GM23248 (cell line): ENCODE results near the gene DRG2. TPM values are rescaled to one million over a fixed set of nuclear protein-coding genes. Genes with fewer than 3 reads are reported as not detected.
A peak's percentile ranks its signal among the peaks of the same experiment; 100 is the strongest.

Experiments
- DNase-seq: peaks from one replicate; pipeline ENCODE4 v3.0.0-alpha.2; 2015
- H2AFZ ChIP-seq: fragments of 200-600 bp; sonication (generic); 2 replicates; pipeline ENCODE4 v1.6.1; 2016; ENCODE audit warnings: antibody characterized with exemption
- H3F3A ChIP-seq: fragments of 200-600 bp; sonication (generic); 2 replicates; pipeline ENCODE4 v1.6.1; 2016; ENCODE audit warnings: mild to moderate bottlenecking, antibody characterized with exemption, mixed run types; ENCODE audit not compliant: insufficient read depth
- H3K27ac ChIP-seq: fragments of 200-600 bp; sonication (generic); 2 replicates; pipeline ENCODE4 v1.5.1; 2016; ENCODE audit warnings: mild to moderate bottlenecking
- H3K27me3 ChIP-seq: fragments of 200-600 bp; sonication (generic); replicated peaks from 2 replicates; pipeline ENCODE4 v1.6.1; 2016; ENCODE audit warnings: mild to moderate bottlenecking; ENCODE audit not compliant: insufficient read depth
- H3K36me3 ChIP-seq: fragments of 200-600 bp; sonication (generic); 2 replicates; pipeline ENCODE4 v1.6.1; 2016; ENCODE audit warnings: low read depth, mild to moderate bottlenecking
- H3K4me1 ChIP-seq: fragments of 200-600 bp; sonication (generic); 2 replicates; pipeline ENCODE4 v1.6.1; 2016; ENCODE audit warnings: mild to moderate bottlenecking; ENCODE audit not compliant: insufficient read depth
- H3K4me2 ChIP-seq: fragments of 200-600 bp; sonication (generic); one replicate; pipeline ENCODE4 v1.6.1; 2016; ENCODE audit warnings: mild to moderate bottlenecking; ENCODE audit not compliant: unreplicated experiment
- H3K4me3 ChIP-seq: fragments of 200-600 bp; sonication (generic); 2 replicates; pipeline ENCODE4 v1.5.1; 2016; ENCODE audit warnings: mild to moderate bottlenecking
- H3K79me2 ChIP-seq: fragments of 200-600 bp; sonication (generic); 2 replicates; pipeline ENCODE4 v1.6.1; 2016; ENCODE audit warnings: mild to moderate bottlenecking; ENCODE audit not compliant: insufficient read depth
- H3K9ac ChIP-seq: fragments of 200-600 bp; sonication (generic); 2 replicates; pipeline ENCODE4 v1.6.1; 2016; ENCODE audit warnings: mild to moderate bottlenecking
- H3K9me2 ChIP-seq: fragments of 200-600 bp; sonication (generic); 2 replicates; pipeline ENCODE4 v1.6.1; 2016; ENCODE audit warnings: mixed run types, mild to moderate bottlenecking, moderate library complexity; ENCODE audit not compliant: insufficient read depth
- H3K9me3 ChIP-seq: fragments of 200-600 bp; sonication (generic); one replicate; pipeline ENCODE4 v1.6.1; 2017; ENCODE audit warnings: low read depth
- H4K20me1 ChIP-seq: fragments of 200-600 bp; sonication (generic); 2 replicates; pipeline ENCODE4 v1.6.0; 2016; ENCODE audit not compliant: insufficient read depth
- EZH2 ChIP-seq: fragments of 200-600 bp; sonication (generic); IDR thresholded peaks from 2 replicates; pipeline ENCODE4 v1.6.1; 2018; ENCODE audit warnings: antibody characterized with exemption, mild to moderate bottlenecking; ENCODE audit not compliant: insufficient read depth, poor library complexity, severe bottlenecking
- EZH2phosphoT487 ChIP-seq: fragments of 200-600 bp; sonication (generic); IDR thresholded peaks from 2 replicates; pipeline ENCODE4 v1.6.1; 2018; ENCODE audit warnings: antibody characterized with exemption, moderate library complexity, mild to moderate bottlenecking, low read depth; ENCODE audit not compliant: insufficient read depth
- WGBS, 2 experiments: methylation state at CpG; one replicate each; pipeline ENCODE4 v1.1.6; 2015 to 2017; ENCODE audit warnings: low lambda C conversion rate in 2 of 2, low coverage in 1 of 2; ENCODE audit errors: missing lambda C conversion rate in 2 of 2; 5-methylcytosine and 5-hydroxymethylcytosine counted together
- in situ Hi-C: fragments of 300-500 bp; cut with MboI; formaldehyde crosslinking; loops from 2 replicates; pipeline ENCODE4 v1.15.0; 2020
- polyA plus RNA-seq: library from polyadenylated mRNA; unstranded; fragments of >200 nt; fragmentation: Nextera tagmentation; extraction: Ambion mirVana; gene quantifications from 2 replicates; pipeline ENCODE4 v1.2.1, GENCODE V29; 2016
- total RNA-seq: library from RNA; depleted of rRNA; stranded (reverse); fragments of >200 nt; shearing (Covaris generic); gene quantifications from 2 replicates; pipeline ENCODE4 v1.2.3, GENCODE V29; 2014

The DRG2 gene
- total and polyA plus RNA-seq, 2 experiments from 2014 or later, result 34.6 to 51.0 TPM

DNA sequence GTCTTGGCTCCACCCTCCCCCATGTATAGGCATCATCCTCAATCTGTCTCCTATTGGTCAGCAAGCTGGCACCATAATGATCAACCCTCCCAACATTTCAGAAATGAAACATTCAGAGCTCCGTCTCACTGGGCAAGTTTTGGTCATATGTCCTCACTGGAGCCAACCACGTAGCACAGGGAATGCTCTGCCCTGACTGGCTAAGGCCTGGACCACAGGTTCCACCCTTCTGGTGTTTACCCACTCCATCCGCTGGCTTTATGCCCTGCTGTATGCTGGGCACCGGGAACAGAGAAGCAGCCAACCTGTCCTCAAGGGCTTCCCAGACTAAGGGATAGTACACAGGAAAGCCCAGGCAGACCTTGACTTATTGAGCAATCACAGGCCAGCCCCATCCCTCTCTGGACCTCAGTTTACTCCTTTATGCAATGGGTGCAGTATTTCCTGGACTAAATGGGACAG is 41.3 kb downstream of the DRG2 start:
- no peak overlapping the region for H3K9ac ChIP-seq
- peak; percentile 51 for DNase-seq
- no peak overlapping the region for H3K27ac ChIP-seq
- H4K20me1 ChIP-seq, result no peaks in the 10 kb centered on the region
- TF ChIP-seq EZH2 (no peak), EZH2phosphoT487 (no peak)
- H3F3A ChIP-seq, result no peaks in the 10 kb centered on the region
- no peaks in the 10 kb centered on the region for H3K9me2 ChIP-seq
- H2AFZ ChIP-seq, result no peak overlapping the region
- H3K9me3 ChIP-seq, result no peaks in the 10 kb centered on the region
- in situ Hi-C loops, result no loop called here
- no peaks in the 10 kb centered on the region for H3K4me1 ChIP-seq
- no peaks in the 10 kb centered on the region for H3K79me2 ChIP-seq
- H3K36me3 ChIP-seq, result no peaks in the 10 kb centered on the region
- no peaks in the 10 kb centered on the region for H3K27me3 ChIP-seq
- 57 to 62% methylated on average over 4 of the region's 4 CpGs for WGBS, 2 experiments
- H3K4me3 ChIP-seq, result no peak overlapping the region
- H3K4me2 ChIP-seq, result no peak overlapping the region

DNA sequence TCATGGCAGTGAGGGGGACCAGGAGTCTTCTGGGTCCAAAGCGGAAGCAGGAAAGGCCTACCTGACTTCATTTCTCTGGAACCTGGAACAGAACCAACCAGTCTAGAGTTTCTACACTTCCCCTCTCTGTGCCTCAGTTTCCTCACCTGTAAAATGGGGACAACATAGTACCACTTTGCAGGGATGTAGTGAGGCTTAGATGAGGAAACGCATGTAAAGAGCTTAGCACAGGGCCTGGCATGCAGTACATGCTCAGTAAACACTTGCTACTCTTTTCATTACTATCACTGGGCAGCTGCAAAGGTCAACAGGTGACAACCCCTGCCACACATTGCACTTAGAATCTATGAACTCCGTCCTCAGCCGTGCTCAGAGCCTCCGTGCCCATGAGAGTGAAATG is 45.0 kb downstream of the DRG2 start:
- no peaks in the 10 kb centered on the region for H3K79me2 ChIP-seq
- in situ Hi-C loops, result no loop called here
- H3K4me1 ChIP-seq, result no peaks in the 10 kb centered on the region
- no peaks in the 10 kb centered on the region for H3K27me3 ChIP-seq
- no peaks in the 10 kb centered on the region for H4K20me1 ChIP-seq
- no peak overlapping the region for H3K4me2 ChIP-seq
- no peak overlapping the region for H3K27ac ChIP-seq
- no peaks in the 10 kb centered on the region for H3F3A ChIP-seq
- no peak overlapping the region for H3K4me3 ChIP-seq
- H3K9me2 ChIP-seq, result no peaks in the 10 kb centered on the region
- no peak overlapping the region for H2AFZ ChIP-seq
- no peak for TF ChIP-seq EZH2phosphoT487
- no peak for TF ChIP-seq EZH2
- H3K9me3 ChIP-seq, result no peaks in the 10 kb centered on the region
- WGBS, 2 experiments, result 72 to 90% methylated on average over 5 of the region's 5 CpGs
- no peaks in the 10 kb centered on the region for H3K36me3 ChIP-seq
- no peak for DNase-seq
- H3K9ac ChIP-seq, result no peak overlapping the region

DNA sequence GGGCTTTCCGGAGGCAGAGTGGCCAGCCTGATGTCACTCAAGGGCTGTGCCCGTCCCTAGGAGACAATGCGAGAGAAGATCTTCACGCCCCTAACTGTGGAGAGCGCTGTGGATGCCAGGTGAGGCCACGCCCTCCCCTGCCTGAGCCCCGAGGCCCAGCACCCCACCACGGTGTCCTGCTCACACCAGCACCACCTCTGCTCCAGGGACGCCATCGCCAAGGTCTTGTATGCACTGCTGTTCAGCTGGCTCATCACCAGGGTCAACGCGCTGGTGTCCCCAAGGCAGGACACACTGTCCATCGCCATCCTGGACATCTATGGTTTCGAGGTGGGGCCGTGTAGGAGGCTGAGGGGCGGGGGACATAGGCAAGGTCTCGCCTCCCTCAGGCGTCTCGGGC is 48.6 kb downstream of the DRG2 start:
- Histone ChIP-seq H2AFZ (no peak overlapping the region), H3K9me2 (no peaks in the 10 kb centered on the region), H3K27me3 (no peaks in the 10 kb centered on the region), H3K9me3 (no peaks in the 10 kb centered on the region), H3K36me3 (no peaks in the 10 kb centered on the region), H3K9ac (no peak overlapping the region), H3K4me2 (no peak overlapping the region), H3K27ac (no peak overlapping the region), H3K79me2 (no peaks in the 10 kb centered on the region), H3K4me3 (no peak overlapping the region), H4K20me1 (no peaks in the 10 kb centered on the region), H3F3A (no peaks in the 10 kb centered on the region), H3K4me1 (no peaks in the 10 kb centered on the region)
- WGBS, 2 experiments, result 62 to 69% methylated on average over 18 to 19 of the region's 19 CpGs
- TF ChIP-seq EZH2phosphoT487 (no peak), EZH2 (no peak)
- DNase-seq, result no peak
- in situ Hi-C loops, result no loop called here

DNA sequence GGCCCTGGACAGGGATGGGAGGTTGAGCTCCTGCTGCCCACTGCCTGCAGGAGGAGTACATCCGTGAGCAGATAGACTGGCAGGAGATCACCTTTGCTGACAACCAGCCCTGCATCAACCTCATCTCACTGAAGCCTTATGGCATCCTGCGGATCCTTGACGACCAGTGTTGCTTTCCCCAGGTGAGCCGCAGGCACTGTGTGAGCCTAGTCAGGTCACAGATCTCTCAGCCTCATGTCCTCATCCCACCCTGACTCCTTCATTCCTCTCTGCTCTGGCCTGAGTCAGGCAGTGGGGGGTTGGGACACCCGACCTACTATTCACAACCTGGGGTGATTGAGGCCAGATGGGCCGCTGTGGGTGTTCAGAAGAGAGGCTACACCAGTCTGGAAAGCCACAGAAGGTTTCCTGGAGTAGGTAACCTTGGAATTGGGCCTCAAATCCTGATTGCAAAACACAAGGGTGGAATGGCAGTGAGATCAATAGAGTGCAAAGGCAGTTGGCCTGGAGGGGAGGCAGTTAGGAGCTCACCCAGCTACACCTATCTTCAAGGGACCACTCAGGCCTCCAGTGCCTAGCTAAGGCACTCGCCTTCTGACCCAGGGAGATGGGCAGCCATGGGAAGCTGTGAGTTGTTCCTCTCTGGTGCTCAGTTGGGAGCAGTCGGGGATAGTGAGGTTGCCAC is 50.5 kb downstream of the DRG2 start:
- Histone ChIP-seq H3K9ac (no peak overlapping the region), H3K79me2 (no peaks in the 10 kb centered on the region), H3K27ac (no peak overlapping the region), H2AFZ (no peak overlapping the region), H3K4me2 (no peak overlapping the region), H3F3A (no peaks in the 10 kb centered on the region), H3K4me3 (no peak overlapping the region), H3K4me1 (no peaks in the 10 kb centered on the region), H3K36me3 (no peaks in the 10 kb centered on the region), H4K20me1 (no peaks in the 10 kb centered on the region), H3K27me3 (no peaks in the 10 kb centered on the region), H3K9me2 (no peaks in the 10 kb centered on the region), H3K9me3 (no peaks in the 10 kb centered on the region)
- WGBS, 2 experiments, result 82% methylated on average over 8 of the region's 8 CpGs
- DNase-seq, result no peak
- TF ChIP-seq EZH2 (no peak), EZH2phosphoT487 (no peak)
- in situ Hi-C loops, result no loop called here

DNA sequence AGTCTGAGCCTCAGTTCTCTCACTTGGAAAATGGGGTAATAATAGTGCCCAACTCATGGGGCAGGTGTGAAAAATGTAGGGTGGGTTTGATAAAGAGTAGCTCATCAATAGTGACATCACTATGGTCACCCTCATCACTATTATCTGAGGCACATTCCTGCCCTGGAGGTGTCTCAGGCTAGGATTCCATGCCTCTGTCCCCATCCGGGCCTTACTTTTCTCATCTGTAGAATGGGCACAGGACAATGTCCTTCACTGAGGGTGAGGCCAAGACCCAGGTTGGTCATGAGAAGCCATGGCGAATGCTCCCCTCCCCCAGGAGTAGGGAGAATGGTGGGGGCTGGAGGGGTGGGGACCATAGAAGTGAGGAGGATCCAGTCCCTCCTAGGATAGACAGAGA is 51.3 kb downstream of the DRG2 start:
- Histone ChIP-seq H3K9ac (no peak overlapping the region), H3K9me3 (no peaks in the 10 kb centered on the region), H4K20me1 (no peaks in the 10 kb centered on the region), H3K9me2 (no peaks in the 10 kb centered on the region), H3K4me1 (no peaks in the 10 kb centered on the region), H3K27ac (no peak overlapping the region), H3K4me3 (no peak overlapping the region), H3K4me2 (no peak overlapping the region), H3K79me2 (no peaks in the 10 kb centered on the region), H3F3A (no peaks in the 10 kb centered on the region), H2AFZ (no peak overlapping the region), H3K36me3 (no peaks in the 10 kb centered on the region), H3K27me3 (no peaks in the 10 kb centered on the region)
- in situ Hi-C loops, result no loop called here
- WGBS, 2 experiments, result 76 to 82% methylated on average over 2 of the region's 2 CpGs
- TF ChIP-seq EZH2phosphoT487 (no peak), EZH2 (no peak)
- DNase-seq, result no peak
